Amniotic stem cell (primary cell): ENCODE measurements around the gene FTSJ3.
"Not testable (repeated sequence)": the region's sequence is repeated elsewhere in the genome, so short reads cannot be mapped to it uniquely, and the experiment has no call there.

ENCODE experiments used
- DNase-seq: peaks from one replicate; lab custom pipeline; 2025; lab: John Stamatoyannopoulos, UW

The FTSJ3 gene

GRCh38 chr17:63827801-63828221 is 348 bp upstream of the FTSJ3 start:
- no peak for DNase-seq

- DNase-seq = no peak
Observed at GRCh38 chr17:63826468-63827001, 928 bp downstream of the FTSJ3 start.

GRCh38 chr17:63824362-63824761 is 3.1 kb downstream of the FTSJ3 start:
- DNase-seq = no peak

- no peak for DNase-seq
Observed at GRCh38 chr17:63823659-63824331, 3.7 kb downstream of the FTSJ3 start.

- DNase-seq = no peak
Observed at GRCh38 chr17:63822537-63822936, 4.9 kb downstream of the FTSJ3 start.

- DNase-seq = no peak
Observed at GRCh38 chr17:63821804-63822203, 5.7 kb downstream of the FTSJ3 start.

- no peak for DNase-seq
Observed at GRCh38 chr17:63820963-63821561, 6.4 kb downstream of the FTSJ3 start.

- DNase-seq = no peak
Observed at GRCh38 chr17:63819585-63820537, 7.6 kb downstream of the FTSJ3 start.

GRCh38 chr17:63819131-63819530 is 8.3 kb downstream of the FTSJ3 start:
- no peak for DNase-seq

GRCh38 chr17:63817736-63818385 is 9.6 kb downstream of the FTSJ3 start:
- DNase-seq = no peak

- no peak for DNase-seq
Observed at GRCh38 chr17:63816669-63817068, 10.8 kb downstream of the FTSJ3 start.

GRCh38 chr17:63816123-63816522 is 11.3 kb downstream of the FTSJ3 start:
- no peak for DNase-seq

GRCh38 chr17:63809970-63810369 is 17.5 kb downstream of the FTSJ3 start:
- no peak for DNase-seq

GRCh38 chr17:63805591-63805990 is 21.9 kb downstream of the FTSJ3 start:
- DNase-seq = no peak

GRCh38 chr17:63804328-63804727 is 23.1 kb downstream of the FTSJ3 start:
- no peak for DNase-seq

GRCh38 chr17:63800783-63801182 is 26.7 kb downstream of the FTSJ3 start:
- DNase-seq = no peak

- DNase-seq = no peak
Observed at GRCh38 chr17:63798572-63799106, 28.8 kb downstream of the FTSJ3 start.

GRCh38 chr17:63796375-63796774 is 31.1 kb downstream of the FTSJ3 start:
- DNase-seq = not testable (repeated sequence)

- no peak for DNase-seq
Observed at GRCh38 chr17:63792055-63792729, 35.3 kb downstream of the FTSJ3 start.

GRCh38 chr17:63790057-63790456 is 37.4 kb downstream of the FTSJ3 start:
- no peak for DNase-seq
